T-helper 22 cell (primary cell): ENCODE data around the gene CD300LF.

Source experiments
- DNase-seq: peaks from one replicate; pipeline ENCODE4 v3.0.0-alpha.2; 2020; ENCODE audit warnings: low read depth

Gene CD300LF

GRCh38 chr17:74729866-74730265, 17.1 kb upstream of the CD300LF start:
- DNase-seq, result no peak

GRCh38 chr17:74729368-74729767, 16.6 kb upstream of the CD300LF start:
- DNase-seq, result no peak

- DNase-seq, result no peak
These were observed 16.0 kb upstream of the CD300LF start for GRCh38 chr17:74728702-74729075.

- no peak for DNase-seq
These were observed 15.4 kb upstream of the CD300LF start for GRCh38 chr17:74728033-74728701.

- no peak for DNase-seq
These were observed 12.4 kb upstream of the CD300LF start for GRCh38 chr17:74725111-74725510.

- DNase-seq, result no peak
These were observed 11.2 kb upstream of the CD300LF start for GRCh38 chr17:74723891-74724290.

GRCh38 chr17:74722782-74723181, 10.1 kb upstream of the CD300LF start:
- no peak for DNase-seq

GRCh38 chr17:74720506-74720905, 7.8 kb upstream of the CD300LF start:
- DNase-seq, result no peak

- DNase-seq, result no peak
These were observed 2.4 kb upstream of the CD300LF start for GRCh38 chr17:74715144-74715543.

- DNase-seq, result no peak
These were observed 540 bp upstream of the CD300LF start for GRCh38 chr17:74713171-74713755.

GRCh38 chr17:74712301-74712700, 422 bp downstream of the CD300LF start:
- no peak for DNase-seq

- no peak for DNase-seq
These were observed 1.5 kb downstream of the CD300LF start for GRCh38 chr17:74711058-74711824.

- no peak for DNase-seq
These were observed 8.2 kb downstream of the CD300LF start for GRCh38 chr17:74704544-74704943.

GRCh38 chr17:74703311-74703710, 9.4 kb downstream of the CD300LF start:
- no peak for DNase-seq

GRCh38 chr17:74702116-74702871, 10.4 kb downstream of the CD300LF start:
- DNase-seq, result no peak

- no peak for DNase-seq
These were observed 13.5 kb downstream of the CD300LF start for GRCh38 chr17:74699236-74699635.

GRCh38 chr17:74698069-74698468, 14.7 kb downstream of the CD300LF start:
- no peak for DNase-seq

GRCh38 chr17:74697515-74697914, 15.2 kb downstream of the CD300LF start:
- DNase-seq, result no peak

GRCh38 chr17:74695629-74696028, 17.1 kb downstream of the CD300LF start:
- no peak for DNase-seq

- no peak for DNase-seq
These were observed 18.6 kb downstream of the CD300LF start for GRCh38 chr17:74694081-74694480.

GRCh38 chr17:74691151-74691550, 21.6 kb downstream of the CD300LF start:
- DNase-seq, result no peak

GRCh38 chr17:74690409-74690825, 22.3 kb downstream of the CD300LF start:
- DNase-seq, result no peak

GRCh38 chr17:74687886-74688285, 24.8 kb downstream of the CD300LF start:
- DNase-seq, result no peak
